Endothelial cell of umbilical vein (primary cell): ENCODE measurements around the gene INPP5B. TPM values are rescaled to one million over a fixed set of nuclear protein-coding genes. Genes with fewer than 3 reads are reported as not detected.

Source experiments
- BruUV-seq: library from RNA; stranded (reverse); fragments of 400-500 nt; replicated peaks from 2 replicates; lab custom pipeline; 2021; lab: Mats Ljungman, UMichigan
- CTCF ChIA-PET: fragments of 300-600, 350-600 bp; sonication (Branson Sonifier 250); formaldehyde crosslinking; loops from one replicate; lab custom pipeline; 2021; ENCODE audit warnings: antibody characterized with exemption, inconsistent platforms; lab: Charles Lee
- POLR2A ChIA-PET: fragments of 300-600, 350-600 bp; sonication (Branson Sonifier 250); formaldehyde crosslinking; loops from one replicate; lab custom pipeline; 2021; ENCODE audit warnings: antibody characterized with exemption, inconsistent platforms; lab: Charles Lee
- DNase-seq: peaks from one replicate; pipeline ENCODE4 v3.0.0-alpha.2; 2011; ENCODE audit warnings: low read depth, low spot score
- FAIRE-seq: peaks from 2 replicates; lab custom pipeline; 2011; peaks lifted over from hg19 to GRCh38; lab: Jason Lieb, UNC
- H2AFZ ChIP-seq: 2 replicates; pipeline ENCODE4 v1.6.0; 2012; ENCODE audit warnings: low read depth, low read length, control low read depth, inconsistent platforms
- H3K27ac ChIP-seq: 2 replicates; pipeline ENCODE4 v1.5.1; 2011; ENCODE audit warnings: low read depth, mild to moderate bottlenecking, control low read depth, low read length, moderate library complexity; ENCODE audit not compliant: insufficient read depth
- H3K27me3 ChIP-seq, 2 experiments: 2 replicates each; pipeline versions ENCODE4 v1.6.0 to v1.6.1; 2011; ENCODE audit warnings: low read length in 2 of 2, mixed read lengths in 1 of 2; ENCODE audit not compliant: control insufficient read depth in 2 of 2, insufficient read depth in 2 of 2
- H3K36me3 ChIP-seq, 2 experiments: 2 replicates in 1 of 2; 3 replicates in 1 of 2; pipeline ENCODE4 v1.5.1; 2011; ENCODE audit warnings: low read length in 2 of 2, mild to moderate bottlenecking in 1 of 2, moderate library complexity in 1 of 2; ENCODE audit not compliant: control insufficient read depth in 2 of 2, insufficient read depth in 2 of 2; ENCODE audit errors: extremely low read depth in 1 of 2
- H3K4me1 ChIP-seq: 3 replicates; pipeline ENCODE4 v1.5.1; 2011; ENCODE audit warnings: mild to moderate bottlenecking, low read length; ENCODE audit not compliant: control insufficient read depth, insufficient read depth; ENCODE audit errors: extremely low read depth
- H3K4me2 ChIP-seq: 2 replicates; pipeline ENCODE4 v1.6.1; 2011; ENCODE audit warnings: low read length, control low read depth, mixed read lengths; ENCODE audit not compliant: insufficient read depth
- H3K4me3 ChIP-seq, 3 experiments: fragments of 200-600 bp in 1 of 3; sonication (generic), shearing (Covaris generic) in 1 of 3; replicated peaks in 1 of 3; 2 replicates each; pipeline ENCODE4 v1.5.1; 2011 to 2016; ENCODE audit warnings: control low read depth in 3 of 3, low read length in 3 of 3, mild to moderate bottlenecking in 2 of 3, inconsistent platforms in 1 of 3, low read depth in 1 of 3, moderate library complexity in 1 of 3; ENCODE audit not compliant: insufficient read depth in 1 of 3
- H3K79me2 ChIP-seq: 2 replicates; pipeline ENCODE4 v1.6.0; 2012; ENCODE audit warnings: low read length, inconsistent platforms; ENCODE audit not compliant: control insufficient read depth, insufficient read depth
- H3K9ac ChIP-seq: replicated peaks from 2 replicates; pipeline ENCODE3; 2011; ENCODE audit warnings: low read length, control low read depth; ENCODE audit not compliant: insufficient read depth; ENCODE audit errors: extremely low read depth
- H3K9me1 ChIP-seq: replicated peaks from 3 replicates; pipeline ENCODE4 v1.6.0; 2011; ENCODE audit warnings: mild to moderate bottlenecking, low read length; ENCODE audit not compliant: control insufficient read depth, insufficient read depth; ENCODE audit errors: extremely low read depth
- H3K9me3 ChIP-seq: replicated peaks from 2 replicates; pipeline ENCODE4 v1.5.1; 2012; ENCODE audit warnings: low read length, inconsistent platforms; ENCODE audit not compliant: control insufficient read depth, insufficient read depth
- H4K20me1 ChIP-seq: replicated peaks from 2 replicates; pipeline ENCODE3; 2011; ENCODE audit warnings: mild to moderate bottlenecking, low read length; ENCODE audit not compliant: control insufficient read depth, insufficient read depth; ENCODE audit errors: extremely low read depth
- CTCF ChIP-seq, 2 donors: IDR thresholded peaks; 1 replicate in 1 of 2; 2 replicates in 1 of 2; pipeline ENCODE4 v1.5.1; 2011; ENCODE audit warnings: low read length in 2 of 2, mild to moderate bottlenecking in 2 of 2, moderate library complexity in 2 of 2, control low read depth in 1 of 2, inconsistent platforms in 1 of 2, low read depth in 1 of 2; ENCODE audit not compliant: insufficient read depth in 1 of 2; ENCODE audit errors: extremely low read depth in 1 of 2
- EZH2 ChIP-seq: IDR thresholded peaks from 2 replicates; pipeline ENCODE4 v1.6.1; 2012; ENCODE audit warnings: borderline replicate concordance, low read depth, mild to moderate bottlenecking, moderate library complexity, low read length, inconsistent platforms; ENCODE audit not compliant: severe bottlenecking
- FOS ChIP-seq: IDR thresholded peaks from 2 replicates; pipeline ENCODE4 v1.6.1; 2011; ENCODE audit warnings: mild to moderate bottlenecking, low read length, moderate library complexity, borderline replicate concordance; ENCODE audit not compliant: insufficient read depth
- GATA2 ChIP-seq: IDR thresholded peaks from 2 replicates; pipeline ENCODE4 v1.7.0; 2011; ENCODE audit warnings: low read depth, mild to moderate bottlenecking, moderate library complexity, mixed read lengths, low read length; ENCODE audit not compliant: insufficient read length, insufficient read depth
- JUN ChIP-seq: IDR thresholded peaks from 2 replicates; pipeline ENCODE4 v1.6.1; 2011; ENCODE audit warnings: borderline replicate concordance, low read depth; ENCODE audit not compliant: insufficient read length, insufficient read depth
- MAX ChIP-seq: IDR thresholded peaks from 2 replicates; pipeline ENCODE4 v1.6.1; 2011; ENCODE audit not compliant: insufficient read depth, insufficient read length
- MYC ChIP-seq: IDR thresholded peaks from one replicate; pipeline ENCODE4 v1.6.1; 2011; ENCODE audit warnings: mild to moderate bottlenecking, low read depth, low read length
- POLR2A ChIP-seq: IDR thresholded peaks from 2 replicates; pipeline ENCODE4 v1.6.1; 2012; ENCODE audit warnings: low read depth, mild to moderate bottlenecking, control low read depth, low read length
- POLR2AphosphoS5 ChIP-seq: IDR thresholded peaks from 2 replicates; pipeline ENCODE4 v1.6.1; 2012; ENCODE audit warnings: low read depth, mild to moderate bottlenecking, control low read depth, low read length, moderate library complexity; ENCODE audit not compliant: insufficient read depth
- dilution Hi-C: fragments of 300-500 bp; cut with MboI; formaldehyde crosslinking; loops from one replicate; pipeline ENCODE4 v1.15.0; 2019; ENCODE audit warnings: low sequenced_read_pairs; ENCODE audit not compliant: extremely low pct_ligation_motif_present
- intact Hi-C: fragments of 100-400 bp; cut with micrococcal nuclease; formaldehyde crosslinking; loops from one replicate; pipeline ENCODE4 v1.10.0; 2022
- polyA plus RNA-seq, 4 experiments: library from polyadenylated mRNA; depleted of rRNA in 3 of 4; stranded (reverse) in 3 of 4; unstranded in 1 of 4; fragments of >200 nt; gene quantifications; 2 replicates each; pipeline versions ENCODE4 v1.2.1 to v1.2.3, GENCODE V29; 2011 to 2012; ENCODE audit warnings: missing spikeins in 1 of 4
- total RNA-seq: library from RNA; stranded (reverse); gene quantifications from 2 replicates; pipeline ENCODE4 v1.2.3, GENCODE V29; 2021

Gene INPP5B
- total and polyA plus RNA-seq, 2 donors (not counting 3 experiments of a cell fraction or from before 2014, with no cell fraction given): 7.4 to 14.7 TPM

- BruUV-seq: no TSS peak
- POLR2A ChIA-PET: no interaction called here
- TF ChIP-seq POLR2A (no peak), MAX (no peak), POLR2AphosphoS5 (no peak), EZH2 (no peak), MYC (no peak), FOS (no peak), GATA2 (no peak), JUN (no peak), CTCF (IDR thresholded peaks at IDR 0.05; ENCODE audit: extremely low read depth in 1 of 2, insufficient read depth in 1 of 2, low read depth in 1 of 2, low read length in 2 of 2) (no peak)
Measured at GRCh38 chr1:37878071-37878470, 68.8 kb downstream of the INPP5B start.

More at GRCh38 chr1:37878071-37878470, 68.8 kb downstream of the INPP5B start:
- H3K9me1 ChIP-seq: no peaks in the 10 kb centered on the region
- H2AFZ ChIP-seq: no peak overlapping the region
- no peaks in the 10 kb centered on the region for H3K27me3 ChIP-seq
- H3K4me3 ChIP-seq: no peak overlapping the region
- H3K9me3 ChIP-seq: no peaks in the 10 kb centered on the region
- dilution Hi-C loops: no loop called here
- H3K79me2 ChIP-seq: no peaks in the 10 kb centered on the region
- DNase-seq: no peak
- H3K4me1 ChIP-seq: no peaks in the 10 kb centered on the region
- FAIRE-seq: no peak
- no peaks in the 10 kb centered on the region for H4K20me1 ChIP-seq
- H3K27ac ChIP-seq: no peak overlapping the region
- H3K9ac ChIP-seq: no peak overlapping the region
- intact Hi-C loops: no loop called here
- no peak overlapping the region for H3K4me2 ChIP-seq
- H3K36me3 ChIP-seq: peaks cover 0 to 19% of the 10 kb centered on the region in 2 experiments
- CTCF ChIA-PET: interaction anchor here (1.1 kb wide), 1 partner anchor 37 kb away, joined by 3 read pairs; no protein-coding TSS in a partner anchor
